Measurements from ENCODE around the gene ADD2.

The ADD2 gene

GRCh38 chr2:70772486-70773155 is 4.6 kb upstream of the ADD2 start:
- TF ChIP-seq, protein P1, sequence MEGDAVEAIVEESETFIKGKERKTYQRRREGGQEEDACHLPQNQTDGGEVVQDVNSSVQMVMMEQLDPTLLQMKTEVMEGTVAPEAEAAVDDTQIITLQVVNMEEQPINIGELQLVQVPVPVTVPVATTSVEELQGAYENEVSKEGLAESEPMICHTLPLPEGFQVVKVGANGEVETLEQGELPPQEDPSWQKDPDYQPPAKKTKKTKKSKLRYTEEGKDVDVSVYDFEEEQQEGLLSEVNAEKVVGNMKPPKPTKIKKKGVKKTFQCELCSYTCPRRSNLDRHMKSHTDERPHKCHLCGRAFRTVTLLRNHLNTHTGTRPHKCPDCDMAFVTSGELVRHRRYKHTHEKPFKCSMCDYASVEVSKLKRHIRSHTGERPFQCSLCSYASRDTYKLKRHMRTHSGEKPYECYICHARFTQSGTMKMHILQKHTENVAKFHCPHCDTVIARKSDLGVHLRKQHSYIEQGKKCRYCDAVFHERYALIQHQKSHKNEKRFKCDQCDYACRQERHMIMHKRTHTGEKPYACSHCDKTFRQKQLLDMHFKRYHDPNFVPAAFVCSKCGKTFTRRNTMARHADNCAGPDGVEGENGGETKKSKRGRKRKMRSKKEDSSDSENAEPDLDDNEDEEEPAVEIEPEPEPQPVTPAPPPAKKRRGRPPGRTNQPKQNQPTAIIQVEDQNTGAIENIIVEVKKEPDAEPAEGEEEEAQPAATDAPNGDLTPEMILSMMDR (IDR thresholded peaks at IDR 0.05; ENCODE audit: control insufficient read depth, insufficient read depth, low read depth, low read length, missing control alignments) = no peak
- DNase-seq (ENCODE audit: low read depth) = no peak
- H3K4me3 ChIP-seq (ENCODE audit: control insufficient read depth, low read depth, low read length) = no peak overlapping the region

- TF ChIP-seq, protein P1 (IDR thresholded peaks at IDR 0.05; ENCODE audit: control insufficient read depth, insufficient read depth, low read depth, low read length, missing control alignments) = no peak
- DNase-seq (ENCODE audit: low read depth) = no peak
- H3K4me3 ChIP-seq (ENCODE audit: control insufficient read depth, low read depth, low read length) = no peak overlapping the region
These were observed 3.4 kb upstream of the ADD2 start for GRCh38 chr2:70771446-70771845.

DNA sequence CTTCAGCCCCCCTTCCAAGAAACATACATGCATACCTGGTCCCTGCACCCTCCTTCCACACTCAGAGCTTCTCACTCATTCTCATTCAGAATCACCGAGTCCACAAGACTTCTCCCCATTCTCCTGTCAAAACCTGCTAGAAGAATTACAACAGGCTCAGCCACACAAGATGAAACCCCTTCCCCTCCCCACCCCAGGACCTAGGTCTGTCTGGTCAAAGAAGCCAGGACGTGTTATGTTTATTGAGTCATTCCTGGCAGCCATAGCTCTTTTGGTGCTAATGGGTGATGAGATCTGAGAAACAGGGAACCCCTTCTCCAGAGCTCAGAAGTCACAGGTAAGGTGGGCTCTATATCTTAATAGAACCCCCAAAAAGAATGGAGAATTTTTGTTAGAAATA is 1.4 kb upstream of the ADD2 start:
- no peak for DNase-seq (ENCODE audit: low read depth)
- no peak overlapping the region for H3K4me3 ChIP-seq (ENCODE audit: control insufficient read depth, low read depth, low read length)
- TF ChIP-seq, protein P1 (IDR thresholded peaks at IDR 0.05; ENCODE audit: control insufficient read depth, insufficient read depth, low read depth, low read length, missing control alignments) = no peak

DNA sequence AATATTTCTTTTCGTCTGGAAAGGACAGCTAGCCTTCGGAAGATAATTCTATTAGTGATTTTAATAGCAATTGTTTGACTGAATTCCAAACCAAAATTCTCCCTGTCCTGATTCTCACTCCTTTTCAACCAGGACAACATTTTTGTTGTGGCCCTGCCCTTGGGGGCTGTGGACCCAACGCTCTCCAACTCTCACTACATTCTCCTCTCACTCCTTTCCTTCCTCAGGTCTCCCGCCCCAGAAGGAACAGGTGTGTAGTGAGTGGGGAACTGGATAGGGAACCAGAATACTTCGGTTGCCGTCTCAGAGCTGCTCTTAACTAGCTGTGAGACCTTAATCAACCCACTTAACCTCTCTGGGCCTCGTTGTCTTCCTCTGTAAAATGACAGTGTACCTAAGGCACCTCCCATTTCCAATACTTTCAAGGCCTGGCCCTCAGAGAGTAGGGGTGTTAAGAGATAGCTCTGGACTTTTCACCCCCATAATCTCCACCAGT is 638 bp upstream of the ADD2 start:
- no peak overlapping the region for H3K4me3 ChIP-seq (ENCODE audit: control insufficient read depth, low read depth, low read length)
- no peak for DNase-seq (ENCODE audit: low read depth)
- TF ChIP-seq, protein P1 (IDR thresholded peaks at IDR 0.05; ENCODE audit: control insufficient read depth, insufficient read depth, low read depth, low read length, missing control alignments) = no peak

DNA sequence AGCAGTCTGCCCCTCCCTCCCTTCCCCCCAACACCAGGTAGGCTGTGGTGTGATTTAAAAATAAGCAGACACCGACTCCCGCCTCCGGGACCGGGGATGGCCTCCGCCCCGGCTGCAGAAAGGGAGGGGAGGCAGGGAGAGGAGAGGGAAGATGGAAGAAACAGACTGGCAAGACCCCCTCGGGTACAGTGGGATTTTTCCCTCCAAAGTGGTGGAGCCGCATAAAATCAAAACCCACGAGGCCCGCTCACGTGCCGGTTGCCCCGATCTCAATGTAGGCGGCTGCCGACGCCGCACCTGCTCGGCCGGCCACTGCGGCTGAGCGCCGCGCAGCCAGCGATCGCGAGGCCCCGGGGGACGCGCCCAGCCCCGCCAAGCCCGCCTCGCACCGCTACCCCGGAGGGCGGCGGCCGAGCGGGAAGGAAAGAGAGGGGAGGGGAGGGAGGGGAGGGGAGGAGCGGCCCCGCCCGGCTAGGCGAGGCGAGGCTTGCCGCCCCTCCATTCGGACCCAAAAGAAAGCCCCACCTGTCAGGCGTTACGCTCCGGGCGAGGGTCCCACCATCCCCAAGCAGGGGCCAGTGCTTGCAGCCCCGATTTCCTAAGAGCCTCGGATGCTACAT is 811 bp downstream of the ADD2 start:
- DNase-seq (ENCODE audit: low read depth) = no peak
- H3K4me3 ChIP-seq (ENCODE audit: control insufficient read depth, low read depth, low read length) = no peak overlapping the region
- TF ChIP-seq, protein P1 (IDR thresholded peaks at IDR 0.05; ENCODE audit: control insufficient read depth, insufficient read depth, low read depth, low read length, missing control alignments) = no peak

DNA sequence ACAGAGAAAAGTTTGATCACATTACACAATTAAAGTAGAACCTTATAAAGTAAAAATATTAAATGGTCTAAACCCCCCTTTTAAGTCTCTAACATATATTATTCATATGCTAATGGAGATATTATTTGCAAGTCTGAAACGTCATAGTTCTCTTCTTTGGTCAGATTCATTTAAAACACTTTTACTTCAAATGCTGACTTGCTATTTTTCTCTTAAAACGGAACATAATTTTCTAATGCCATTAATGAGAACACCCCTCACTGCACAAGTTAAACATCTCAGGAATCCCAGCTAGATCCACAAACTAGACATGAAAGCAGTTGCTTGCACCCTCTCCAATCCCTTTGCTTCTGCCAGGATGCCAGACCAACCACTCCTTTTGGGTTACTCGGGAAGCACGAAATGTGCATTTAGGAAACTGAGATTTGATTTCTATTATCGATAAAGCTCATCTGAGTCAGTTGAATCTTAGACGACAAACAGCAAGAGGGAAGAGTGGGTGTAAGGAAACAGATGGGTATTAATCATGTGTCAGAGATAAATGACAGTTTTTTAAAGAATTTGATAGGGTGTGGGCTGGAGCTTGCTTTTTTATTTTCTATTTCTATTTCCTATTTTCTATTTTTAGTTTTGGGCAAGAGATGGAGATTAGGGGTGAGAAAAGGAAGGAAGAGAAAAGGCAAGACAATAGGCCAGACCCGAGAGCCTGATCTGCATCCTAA is 1.5 kb downstream of the ADD2 start:
- H3K4me3 ChIP-seq (ENCODE audit: control insufficient read depth, low read depth, low read length) = no peak overlapping the region
- TF ChIP-seq, protein P1 (IDR thresholded peaks at IDR 0.05; ENCODE audit: control insufficient read depth, insufficient read depth, low read depth, low read length, missing control alignments) = no peak
- DNase-seq (ENCODE audit: low read depth) = no peak
